Amygdala (tissue), 56 donors: ENCODE measurements around the gene EPN1.

Source experiments
- DNase-seq, 56 donors: peaks; one replicate each; lab custom pipeline; 2025; lab: John Stamatoyannopoulos, UW

Gene EPN1

GRCh38 chr19:55676889-55677505, 2.0 kb downstream of the EPN1 start:
- DNase-seq: no peak

- no peak for DNase-seq
Observed at GRCh38 chr19:55677572-55678028, 2.6 kb downstream of the EPN1 start.

GRCh38 chr19:55678121-55678671, 3.2 kb downstream of the EPN1 start:
- DNase-seq: peak in 18 of 56 donors; percentile 5 to 64 (median 20)

GRCh38 chr19:55679343-55680257, 4.6 kb downstream of the EPN1 start:
- no peak for DNase-seq

- no peak for DNase-seq
Observed at GRCh38 chr19:55680339-55681130, 5.5 kb downstream of the EPN1 start.

- DNase-seq: no peak
Observed at GRCh38 chr19:55681131-55682092, 6.4 kb downstream of the EPN1 start.

GRCh38 chr19:55683449-55684261, 8.6 kb downstream of the EPN1 start:
- no peak for DNase-seq

GRCh38 chr19:55684946-55685681, 10.1 kb downstream of the EPN1 start:
- DNase-seq: no peak

GRCh38 chr19:55685776-55686175, 10.8 kb downstream of the EPN1 start:
- DNase-seq: no peak

GRCh38 chr19:55686311-55687050, 11.5 kb downstream of the EPN1 start:
- DNase-seq: no peak

- DNase-seq: no peak
Observed at GRCh38 chr19:55687281-55688201, 12.5 kb downstream of the EPN1 start.

- DNase-seq: peak in 10 of 56 donors; percentile 6 to 41 (median 24)
Observed at GRCh38 chr19:55688422-55689218, 13.6 kb downstream of the EPN1 start.

- no peak for DNase-seq
Observed at GRCh38 chr19:55689411-55690108, 14.5 kb downstream of the EPN1 start.

GRCh38 chr19:55690109-55690768, 15.2 kb downstream of the EPN1 start:
- no peak for DNase-seq
